ENCODE results near the gene AAGAB.

Gene AAGAB

DNA sequence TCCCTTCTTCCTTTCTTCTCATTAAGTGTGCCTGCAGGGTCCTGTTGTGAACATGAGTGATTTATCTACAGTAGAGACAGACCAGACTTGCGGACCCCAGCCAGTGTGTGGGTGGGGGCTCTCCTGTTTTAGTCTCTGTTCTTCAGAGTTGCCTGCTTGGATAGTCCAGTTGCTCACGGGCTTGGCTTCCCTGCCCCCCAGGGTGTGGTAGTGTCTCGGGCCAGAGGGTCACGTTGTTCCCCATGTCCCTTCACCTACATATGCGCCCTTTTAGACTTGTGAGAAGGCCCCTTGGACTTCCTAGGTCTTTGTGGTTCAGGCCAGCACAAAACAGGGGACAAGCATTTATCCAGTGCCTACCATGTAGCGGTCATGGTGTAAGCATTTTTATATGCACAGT lies 85.8 kb downstream of the AAGAB start:
- no peak for ATAC-seq
- H3K27me3 Mint-ChIP-seq: no peaks in the 10 kb centered on the region
- H3K9me3 Mint-ChIP-seq: no peaks in the 10 kb centered on the region
- no peak overlapping the region for H3K4me3 Mint-ChIP-seq
- H3K36me3 Mint-ChIP-seq (ENCODE audit: low read depth): peaks cover 16% of the 10 kb centered on the region
- no peak overlapping the region for H3K27ac Mint-ChIP-seq
- no peak for DNase-seq
- H3K4me1 Mint-ChIP-seq: peaks cover 18% of the 10 kb centered on the region

DNA sequence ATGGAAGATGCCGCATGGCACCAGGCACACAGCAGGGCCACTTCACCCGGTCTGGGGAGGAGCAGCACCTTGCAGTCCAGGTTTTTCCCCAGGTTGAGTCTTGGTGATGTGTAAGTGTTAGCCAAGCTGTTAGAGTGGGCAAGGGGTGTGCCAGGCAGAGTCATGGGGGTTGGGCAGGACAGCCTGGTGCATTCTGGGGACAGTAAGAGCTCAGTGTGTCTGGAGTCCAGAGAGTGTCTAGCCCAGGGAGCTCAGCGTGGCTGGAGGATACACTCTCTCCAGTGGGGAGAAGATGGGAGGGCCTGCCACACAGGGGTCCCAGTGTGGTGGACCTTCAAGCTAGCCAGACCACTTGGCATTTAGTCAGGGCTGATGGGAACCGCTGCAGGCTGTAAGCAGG lies 87.4 kb downstream of the AAGAB start:
- ATAC-seq (no peak), DNase-seq (no peak)
- Mint-ChIP-seq H3K27ac (no peak overlapping the region), H3K4me3 (no peak overlapping the region), H3K4me1 (peaks cover 9% of the 10 kb centered on the region), H3K9me3 (no peaks in the 10 kb centered on the region), H3K36me3 (ENCODE audit: low read depth) (peaks cover 14% of the 10 kb centered on the region), H3K27me3 (no peaks in the 10 kb centered on the region)

DNA sequence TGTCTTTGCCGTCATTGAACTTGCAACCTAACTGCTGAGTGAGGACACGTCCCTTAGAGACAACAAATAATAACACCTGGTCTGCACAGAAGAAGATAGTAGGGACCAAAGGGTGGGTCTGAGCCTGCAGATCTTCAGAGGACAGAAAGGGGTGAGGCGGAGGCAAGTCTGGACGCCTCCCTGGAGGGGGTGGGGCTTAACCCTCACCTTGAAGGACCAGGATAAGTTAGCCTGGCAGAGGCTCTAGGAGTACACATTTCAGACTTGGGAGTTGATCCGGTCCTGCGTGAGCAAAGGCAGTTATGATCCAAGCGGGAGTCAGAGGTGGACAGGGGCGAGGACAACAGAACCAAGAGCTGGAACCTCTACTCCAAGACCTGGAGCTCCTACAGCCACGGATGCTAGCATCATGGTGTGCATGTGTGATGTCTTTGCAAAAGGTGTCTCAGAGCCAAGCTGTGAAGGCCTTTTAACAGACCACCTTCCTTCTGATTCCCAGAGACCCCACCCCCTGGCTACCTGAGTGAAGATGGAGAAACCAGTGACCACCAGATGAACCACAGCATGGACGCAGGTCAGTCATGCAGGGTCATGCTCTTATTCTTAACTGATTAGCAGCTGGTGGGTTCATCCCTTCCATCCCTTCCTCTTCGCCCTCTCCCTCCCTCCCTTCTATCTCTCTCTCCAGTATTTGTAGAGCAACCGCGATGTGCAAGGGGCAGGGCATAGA lies 88.0 kb downstream of the AAGAB start:
- Mint-ChIP-seq H3K4me1 (peaks cover 6% of the 10 kb centered on the region), H3K9me3 (no peaks in the 10 kb centered on the region), H3K27ac (no peak overlapping the region), H3K27me3 (no peaks in the 10 kb centered on the region), H3K36me3 (ENCODE audit: low read depth) (peaks cover 14% of the 10 kb centered on the region), H3K4me3 (no peak overlapping the region)
- DNase-seq: no peak
- no peak for ATAC-seq

DNA sequence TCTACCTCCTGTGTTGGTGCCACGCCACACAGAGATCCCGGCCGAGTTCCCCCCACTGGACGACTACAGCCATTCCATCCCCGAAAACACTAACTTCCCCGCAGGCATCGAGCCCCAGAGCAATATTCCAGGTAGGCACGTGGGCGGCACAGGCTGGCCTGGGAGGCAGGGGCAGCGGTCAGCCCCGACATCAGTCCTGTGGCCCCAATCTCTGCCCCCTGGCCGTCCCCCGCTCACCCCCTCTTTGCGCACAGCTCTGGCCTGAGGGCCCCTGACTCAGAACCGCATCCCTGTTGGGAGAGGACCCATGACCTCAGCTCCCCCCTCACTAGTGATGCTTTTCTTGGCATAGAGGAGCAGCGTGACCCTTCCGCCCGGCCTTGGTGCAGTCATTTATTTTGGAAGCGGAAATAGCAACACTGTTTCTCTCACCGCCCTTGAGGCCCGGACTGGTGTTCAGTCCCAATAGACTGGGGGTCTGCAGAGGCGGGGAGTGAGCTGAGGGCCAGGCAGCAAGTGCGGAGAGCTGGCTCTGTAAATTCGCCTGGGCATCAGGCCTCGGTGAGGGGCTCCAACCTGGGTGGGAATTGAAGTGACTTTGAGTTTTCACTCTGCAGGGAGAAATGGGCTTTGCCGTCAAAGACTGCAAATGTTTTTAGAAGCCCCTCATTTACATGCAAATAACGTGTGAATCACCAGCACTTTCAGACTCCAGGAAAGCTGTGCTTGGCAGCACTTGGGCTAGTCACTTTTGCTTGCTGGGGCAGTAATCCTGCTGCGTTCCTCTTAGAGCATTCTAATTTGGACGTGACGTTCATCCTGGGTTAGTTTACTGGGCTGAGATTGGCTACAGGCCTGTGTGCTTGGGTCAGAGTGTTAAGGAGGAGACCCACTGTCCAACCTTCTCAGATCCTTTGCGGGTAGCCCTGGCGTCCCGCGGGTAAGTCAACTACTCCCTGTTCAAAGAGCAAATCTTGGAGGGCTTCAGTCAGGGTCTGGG lies 88.9 kb downstream of the AAGAB start:
- Mint-ChIP-seq H3K9me3 (no peaks in the 10 kb centered on the region), H3K4me1 (peaks cover 6% of the 10 kb centered on the region), H3K27me3 (no peaks in the 10 kb centered on the region), H3K4me3 (no peak overlapping the region), H3K27ac (no peak overlapping the region), H3K36me3 (ENCODE audit: low read depth) (peaks cover 11% of the 10 kb centered on the region)
- ATAC-seq: no peak
- no peak for DNase-seq

DNA sequence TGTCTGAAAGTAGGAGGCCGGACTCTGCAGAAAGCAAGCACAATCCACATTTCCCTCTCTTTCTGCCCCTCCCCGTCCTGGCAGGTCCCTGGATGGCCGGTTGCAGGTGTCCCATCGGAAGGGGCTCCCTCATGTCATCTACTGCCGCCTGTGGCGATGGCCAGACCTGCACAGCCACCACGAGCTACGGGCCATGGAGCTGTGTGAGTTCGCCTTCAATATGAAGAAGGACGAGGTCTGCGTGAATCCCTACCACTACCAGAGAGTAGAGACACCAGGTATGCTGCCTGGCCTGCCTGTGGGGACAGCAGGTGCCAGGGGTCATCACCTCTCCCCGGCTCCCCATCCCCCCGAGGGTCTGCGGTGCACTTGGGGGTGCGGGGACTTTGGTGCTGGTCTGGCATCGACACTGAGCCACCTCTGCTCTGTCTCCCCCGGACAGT lies 89.6 kb downstream of the AAGAB start:
- no peak overlapping the region for H3K27ac Mint-ChIP-seq
- H3K9me3 Mint-ChIP-seq: no peaks in the 10 kb centered on the region
- H3K4me1 Mint-ChIP-seq: peaks cover 3% of the 10 kb centered on the region
- H3K27me3 Mint-ChIP-seq: no peaks in the 10 kb centered on the region
- H3K4me3 Mint-ChIP-seq: no peak overlapping the region
- no peak for DNase-seq
- ATAC-seq: no peak
- peaks cover 11% of the 10 kb centered on the region for H3K36me3 Mint-ChIP-seq (ENCODE audit: low read depth)

DNA sequence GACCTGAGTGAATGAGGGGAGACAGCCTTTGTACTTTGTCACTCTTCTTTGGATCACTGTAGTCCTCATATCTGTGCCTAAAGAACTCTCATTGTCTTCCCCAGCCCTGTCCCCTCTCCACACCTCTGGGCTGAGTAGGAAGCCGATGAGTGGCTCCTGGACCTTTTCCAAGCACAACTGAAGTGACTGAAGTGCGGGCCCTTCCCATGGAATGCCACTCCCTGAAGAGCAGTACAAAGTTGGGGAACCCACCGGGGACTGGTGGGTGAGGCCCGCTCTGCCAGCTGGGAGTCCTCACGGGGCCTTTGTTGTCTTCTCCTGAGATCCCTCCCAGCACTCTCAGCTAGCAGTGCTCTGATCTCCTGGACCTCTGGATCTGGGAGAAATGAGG lies 90.1 kb downstream of the AAGAB start:
- no peaks in the 10 kb centered on the region for H3K27me3 Mint-ChIP-seq
- peaks cover 11% of the 10 kb centered on the region for H3K36me3 Mint-ChIP-seq (ENCODE audit: low read depth)
- no peak overlapping the region for H3K4me3 Mint-ChIP-seq
- ATAC-seq (no peak), DNase-seq (no peak)
- no peaks in the 10 kb centered on the region for H3K4me1 Mint-ChIP-seq
- no peaks in the 10 kb centered on the region for H3K9me3 Mint-ChIP-seq
- no peak overlapping the region for H3K27ac Mint-ChIP-seq

DNA sequence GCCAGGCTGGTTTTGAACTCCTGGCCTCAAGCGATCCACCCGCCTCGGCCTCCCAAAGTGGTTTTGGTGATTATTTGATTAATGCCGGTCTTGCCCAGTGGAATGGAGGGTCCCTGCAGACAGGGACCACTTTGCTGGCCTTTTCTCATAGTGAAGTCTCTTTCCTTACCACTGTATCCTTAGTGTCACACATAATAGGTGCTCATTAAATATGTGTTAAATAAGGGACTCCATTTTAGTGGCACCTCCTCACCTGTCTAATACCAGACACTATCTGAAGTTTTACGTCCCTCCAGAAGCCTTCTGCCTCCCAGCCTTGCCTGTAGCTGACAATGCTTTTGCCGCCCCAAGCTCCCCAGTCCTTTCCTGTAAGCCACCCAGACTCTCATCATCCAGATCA lies 91.3 kb downstream of the AAGAB start:
- Mint-ChIP-seq H3K27ac (no peak overlapping the region), H3K36me3 (ENCODE audit: low read depth) (peaks cover 4% of the 10 kb centered on the region), H3K4me1 (peaks cover 1% of the 10 kb centered on the region), H3K4me3 (no peak overlapping the region), H3K27me3 (no peaks in the 10 kb centered on the region), H3K9me3 (no peaks in the 10 kb centered on the region)
- no peak for DNase-seq
- no peak for ATAC-seq

DNA sequence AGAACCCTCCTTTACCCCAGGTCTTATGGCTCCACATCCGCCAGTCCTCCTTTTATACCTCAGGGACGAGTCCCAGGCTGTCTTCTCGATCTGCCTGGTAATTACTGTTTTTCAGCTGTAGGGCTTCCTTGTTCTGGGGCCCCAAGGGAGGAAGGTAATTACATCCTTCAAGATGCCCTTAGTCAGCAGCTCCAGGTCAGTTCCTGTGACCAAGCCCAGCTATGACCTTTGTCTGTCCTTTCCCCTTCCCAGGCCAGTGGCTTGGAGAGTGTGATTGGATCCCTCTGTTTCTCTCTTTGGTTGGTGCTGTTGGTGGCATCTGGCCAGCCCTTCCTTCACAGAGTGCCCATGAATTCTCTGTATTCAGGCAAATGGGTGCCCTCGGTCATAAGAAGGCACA lies 92.6 kb downstream of the AAGAB start:
- DNase-seq (no peak), ATAC-seq (no peak)
- peaks cover 12% of the 10 kb centered on the region for H3K4me1 Mint-ChIP-seq
- H3K36me3 Mint-ChIP-seq (ENCODE audit: low read depth): no peaks in the 10 kb centered on the region
- H3K4me3 Mint-ChIP-seq: no peak overlapping the region
- H3K9me3 Mint-ChIP-seq: no peaks in the 10 kb centered on the region
- H3K27ac Mint-ChIP-seq: no peak overlapping the region
- H3K27me3 Mint-ChIP-seq: no peaks in the 10 kb centered on the region

DNA sequence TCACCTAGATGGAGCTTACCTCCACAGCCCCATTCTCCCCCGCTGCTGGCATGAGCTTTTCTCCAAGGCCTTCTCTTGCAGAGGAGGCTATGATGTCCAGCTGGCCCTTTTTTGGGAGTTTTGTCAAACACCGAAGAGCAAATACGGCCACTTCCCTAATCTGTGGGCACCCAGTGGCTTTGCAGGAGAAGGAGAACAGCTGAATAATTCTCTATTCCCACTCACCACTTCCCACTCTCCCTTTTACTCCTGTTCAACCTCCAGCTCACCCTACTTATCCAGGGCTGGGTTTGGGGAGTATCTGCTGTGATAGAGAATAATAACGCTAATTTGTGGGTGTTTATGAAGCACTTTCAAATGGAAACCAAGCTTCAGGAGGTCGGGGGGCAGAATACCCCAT lies 93.0 kb downstream of the AAGAB start:
- no peaks in the 10 kb centered on the region for H3K27me3 Mint-ChIP-seq
- H3K9me3 Mint-ChIP-seq: no peaks in the 10 kb centered on the region
- no peak for DNase-seq
- H3K27ac Mint-ChIP-seq: no peak overlapping the region
- H3K4me1 Mint-ChIP-seq: peaks cover 14% of the 10 kb centered on the region
- H3K4me3 Mint-ChIP-seq: no peak overlapping the region
- no peak for ATAC-seq
- H3K36me3 Mint-ChIP-seq (ENCODE audit: low read depth): peaks cover under 1% of the 10 kb centered on the region

DNA sequence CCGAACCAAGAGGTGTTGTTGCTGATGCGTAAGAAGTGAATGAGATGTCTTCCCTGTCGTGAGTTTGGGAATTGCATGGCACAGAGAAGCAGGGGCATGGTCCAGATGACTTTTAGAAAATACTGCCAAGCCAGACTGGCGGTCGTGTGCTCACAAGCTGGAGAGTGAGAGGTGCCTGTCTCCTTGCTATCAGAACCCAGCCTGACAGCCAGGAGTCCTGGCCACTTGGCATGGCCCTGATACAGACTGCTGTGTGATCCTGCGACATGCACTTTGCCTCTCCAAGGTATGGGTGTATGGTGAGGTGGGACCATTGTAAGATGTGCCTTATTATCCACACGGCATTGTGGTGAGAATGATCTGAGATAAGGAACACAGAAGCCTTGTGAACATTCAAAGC lies 96.1 kb downstream of the AAGAB start:
- H3K27ac Mint-ChIP-seq: no peak overlapping the region
- ATAC-seq (no peak), DNase-seq (no peak)
- H3K4me1 Mint-ChIP-seq: peaks cover 25% of the 10 kb centered on the region
- peaks cover 9% of the 10 kb centered on the region for H3K36me3 Mint-ChIP-seq (ENCODE audit: low read depth)
- no peak overlapping the region for H3K4me3 Mint-ChIP-seq
- no peaks in the 10 kb centered on the region for H3K27me3 Mint-ChIP-seq
- H3K9me3 Mint-ChIP-seq: peaks cover 6% of the 10 kb centered on the region

DNA sequence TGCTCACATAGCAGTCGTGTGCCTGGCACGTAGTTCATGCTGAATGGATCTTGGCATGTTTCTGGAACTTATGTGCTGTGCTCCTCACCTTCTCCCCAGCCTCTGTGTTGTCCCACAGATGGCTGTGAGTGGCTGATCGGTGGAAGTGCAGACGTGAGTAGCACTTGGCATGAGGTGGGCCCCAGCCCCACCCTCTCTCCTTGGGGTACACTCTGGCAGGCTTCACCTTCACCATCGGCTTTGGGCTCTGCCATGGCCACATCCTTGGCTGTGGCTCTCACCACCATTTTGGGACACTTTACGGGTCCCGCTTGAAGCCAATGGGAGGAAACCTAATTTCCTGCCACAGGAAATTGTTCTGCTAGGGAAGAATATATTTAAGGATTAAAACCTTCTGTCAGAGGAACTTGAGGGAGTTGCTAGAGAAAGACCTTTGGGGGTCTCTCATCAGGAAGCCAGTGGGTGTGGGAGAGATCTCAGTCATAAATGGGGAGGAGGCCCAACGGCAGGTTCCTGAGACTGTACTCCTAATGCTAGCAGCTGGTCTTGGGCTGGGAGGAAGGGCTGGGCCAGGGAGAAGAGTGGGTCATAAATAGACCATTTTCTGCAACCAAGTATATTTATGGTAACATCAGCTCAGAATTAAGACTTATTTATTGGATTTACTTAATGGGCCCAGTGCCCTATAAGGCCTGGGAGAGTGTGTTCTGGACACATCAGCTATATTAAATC lies 96.8 kb downstream of the AAGAB start:
- no peak overlapping the region for H3K4me3 Mint-ChIP-seq
- DNase-seq (no peak), ATAC-seq (no peak)
- H3K27ac Mint-ChIP-seq: no peak overlapping the region
- H3K9me3 Mint-ChIP-seq: peaks cover 6% of the 10 kb centered on the region
- H3K4me1 Mint-ChIP-seq: peaks cover 29% of the 10 kb centered on the region
- no peaks in the 10 kb centered on the region for H3K27me3 Mint-ChIP-seq
- H3K36me3 Mint-ChIP-seq (ENCODE audit: low read depth): peaks cover 9% of the 10 kb centered on the region

DNA sequence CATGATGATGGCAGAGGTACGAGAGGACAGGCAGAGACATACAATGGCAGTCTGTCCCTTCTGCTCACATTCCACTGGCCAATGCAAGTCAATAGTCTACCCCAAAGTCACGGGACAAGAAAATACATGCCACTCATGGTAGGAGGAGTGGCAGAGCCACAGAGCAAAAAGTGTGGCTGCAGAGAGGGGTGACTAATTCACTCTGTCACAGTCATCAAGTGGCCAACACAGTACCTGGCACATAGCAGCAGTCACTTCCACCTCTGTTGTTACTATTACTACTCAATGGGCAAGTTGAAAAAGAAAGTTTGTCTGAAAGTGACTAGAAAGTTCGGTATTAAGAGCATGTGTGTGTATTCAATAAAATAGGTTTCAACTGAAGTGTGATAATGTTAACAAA lies 97.6 kb downstream of the AAGAB start:
- no peak overlapping the region for H3K4me3 Mint-ChIP-seq
- no peak for DNase-seq
- H3K27me3 Mint-ChIP-seq: no peaks in the 10 kb centered on the region
- no peak overlapping the region for H3K27ac Mint-ChIP-seq
- peaks cover 9% of the 10 kb centered on the region for H3K36me3 Mint-ChIP-seq (ENCODE audit: low read depth)
- peak; percentile 61 for ATAC-seq
- peaks cover 37% of the 10 kb centered on the region for H3K4me1 Mint-ChIP-seq
- H3K9me3 Mint-ChIP-seq: peaks cover 6% of the 10 kb centered on the region

DNA sequence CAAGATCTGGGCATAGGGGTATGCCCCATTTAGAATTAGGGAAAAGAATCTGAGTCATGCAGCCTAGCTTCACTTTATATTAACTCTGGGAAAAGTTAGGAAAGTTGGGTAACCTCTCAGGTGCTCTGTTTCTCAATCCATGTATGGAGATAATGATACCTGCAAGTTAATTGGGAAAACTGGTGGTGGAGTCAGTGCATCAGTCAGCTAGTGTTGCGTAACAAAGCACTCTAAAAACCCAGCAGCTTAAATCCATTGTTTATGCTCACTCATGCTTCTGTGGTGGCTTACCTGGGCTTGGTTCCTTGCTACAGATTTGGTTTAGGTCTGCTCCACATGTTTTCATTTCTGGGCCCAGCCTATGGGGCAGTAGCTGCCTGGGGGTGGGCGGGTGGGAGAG lies 98.0 kb downstream of the AAGAB start:
- Mint-ChIP-seq H3K4me3 (no peak overlapping the region), H3K4me1 (peaks cover 40% of the 10 kb centered on the region), H3K9me3 (peaks cover 6% of the 10 kb centered on the region), H3K27ac (no peak overlapping the region), H3K27me3 (no peaks in the 10 kb centered on the region), H3K36me3 (ENCODE audit: low read depth) (peaks cover 9% of the 10 kb centered on the region)
- DNase-seq (no peak), ATAC-seq (no peak)

DNA sequence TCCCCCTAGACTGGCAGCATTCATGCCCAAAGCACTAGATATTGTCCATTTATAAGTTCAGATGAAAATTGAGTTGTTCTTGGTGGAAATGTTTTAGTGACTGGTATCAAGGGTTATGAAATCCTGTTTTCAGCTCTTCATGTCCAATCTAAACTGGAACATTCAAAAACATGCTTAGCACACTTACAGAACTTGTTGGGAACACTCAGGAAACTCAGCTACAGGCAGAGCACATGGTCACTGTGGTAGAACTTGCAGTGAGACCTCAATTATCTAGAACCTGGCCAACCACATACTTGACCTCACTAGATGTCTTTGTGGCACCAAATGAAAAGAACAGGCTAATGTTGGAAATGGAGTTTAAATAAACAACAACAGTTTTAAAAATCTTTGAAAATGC lies 100.2 kb downstream of the AAGAB start:
- ATAC-seq (no peak), DNase-seq (no peak)
- peaks cover 6% of the 10 kb centered on the region for H3K9me3 Mint-ChIP-seq
- peaks cover 10% of the 10 kb centered on the region for H3K36me3 Mint-ChIP-seq (ENCODE audit: low read depth)
- no peaks in the 10 kb centered on the region for H3K27me3 Mint-ChIP-seq
- no peak overlapping the region for H3K4me3 Mint-ChIP-seq
- H3K4me1 Mint-ChIP-seq: peaks cover 58% of the 10 kb centered on the region
- no peak overlapping the region for H3K27ac Mint-ChIP-seq
